Gastrocnemius medialis (tissue), 4 donors: ENCODE data around the gene ATXN10.

Source experiments
- CTCF ChIP-seq, 5 experiments: fragments of 450-650 bp in 3 of 5; fragments of 200-600 bp in 2 of 5; sonication (generic) in 2 of 5; IDR thresholded peaks in 4 of 5; conservative IDR thresholded peaks in 1 of 5; 1 replicate in 4 of 5; 2 replicates in 1 of 5; pipeline ENCODE4 v1.5.1; 2016 to 2019; ENCODE audit warnings: antibody characterized with exemption in 5 of 5, mild to moderate bottlenecking in 3 of 5, moderate library complexity in 3 of 5
- POLR2A ChIP-seq, 2 donors: fragments of 450-650 bp; IDR thresholded peaks; one replicate each; pipeline ENCODE4 v1.6.1; 2017; ENCODE audit warnings: antibody characterized with exemption in 2 of 2, mild to moderate bottlenecking in 2 of 2, moderate library complexity in 2 of 2

GRCh38 chr22:45790401-45790800 lies 118.8 kb downstream of the ATXN10 start:
- TF ChIP-seq POLR2A (IDR thresholded peaks at IDR 0.05) (no peak), CTCF (IDR thresholded peaks at IDR 0.05 in 4 of 5, conservative IDR thresholded peaks at IDR 0.05 in 1 of 5) (no peak)
